Caco-2 (cell line): Measurements from ENCODE around the gene C10orf120. TPM values are rescaled to one million over a fixed set of nuclear protein-coding genes. Genes with fewer than 3 reads are reported as not detected.

Source experiments
- BruUV-seq: library from RNA; stranded (reverse); fragments of 400-500 nt; replicated peaks from 2 replicates; lab custom pipeline; 2021; lab: Mats Ljungman, UMichigan
- CTCF ChIA-PET: fragments of 300-600 bp; sonication (Branson Sonifier 250); formaldehyde crosslinking; loops from one replicate; lab custom pipeline; 2022; ENCODE audit warnings: antibody characterized with exemption; lab: Charles Lee
- POLR2A ChIA-PET: fragments of 300-600 bp; sonication (Branson Sonifier 250); formaldehyde crosslinking; loops from one replicate; lab custom pipeline; 2022; ENCODE audit warnings: antibody characterized with exemption; lab: Charles Lee
- DNase-seq, 2 experiments: peaks; one replicate each; pipeline versions ENCODE4 v3.0.0 to v3.0.0-alpha.2; 2020 to 2022
- H3K27me3 ChIP-seq: replicated peaks from 2 replicates; pipeline ENCODE4 v1.6.0; 2011; ENCODE audit warnings: low read length; ENCODE audit not compliant: control insufficient read depth, insufficient read depth
- H3K36me3 ChIP-seq: 2 replicates; pipeline ENCODE4 v1.5.1; 2011; ENCODE audit warnings: low read length; ENCODE audit not compliant: control insufficient read depth, insufficient read depth
- H3K4me1 ChIP-seq: fragments of 250-450 bp; sonication (Bioruptor Pico); 2 replicates; pipeline ENCODE4 v1.5.1; 2020; ENCODE audit warnings: mild to moderate bottlenecking
- H3K4me3 ChIP-seq: 2 replicates; pipeline ENCODE4 v1.5.1; 2011; ENCODE audit warnings: low read depth, mild to moderate bottlenecking, control low read depth, low read length
- H3K9me3 ChIP-seq: fragments of 250-450 bp; sonication (Bioruptor Pico); 2 replicates; pipeline ENCODE4 v1.5.1; 2020; ENCODE audit warnings: mild to moderate bottlenecking, moderate library complexity
- H3K27ac Mint-ChIP-seq: one replicate; pipeline ENCODE4 v1.8.0; 2022; ENCODE audit warnings: mixed read lengths; ENCODE audit not compliant: unreplicated experiment
- H3K27me3 Mint-ChIP-seq: one replicate; pipeline ENCODE4 v1.8.0; 2022; ENCODE audit warnings: mixed read lengths; ENCODE audit not compliant: insufficient read depth, unreplicated experiment
- H3K36me3 Mint-ChIP-seq: one replicate; pipeline ENCODE4 v1.8.0; 2022; ENCODE audit warnings: mild to moderate bottlenecking, mixed read lengths; ENCODE audit not compliant: insufficient read depth, unreplicated experiment
- H3K4me1 Mint-ChIP-seq: one replicate; pipeline ENCODE4 v1.8.0; 2022; ENCODE audit warnings: low read depth, mixed read lengths; ENCODE audit not compliant: unreplicated experiment
- H3K4me3 Mint-ChIP-seq: one replicate; pipeline ENCODE4 v1.8.0; 2022; ENCODE audit warnings: mild to moderate bottlenecking, moderate library complexity, mixed read lengths; ENCODE audit not compliant: unreplicated experiment
- H3K9me3 Mint-ChIP-seq: one replicate; pipeline ENCODE4 v1.8.0; 2022; ENCODE audit warnings: mixed read lengths; ENCODE audit not compliant: unreplicated experiment
- CTCF ChIP-seq, 2 experiments: fragments of 200-600 bp in 1 of 2; IDR thresholded peaks; 1 replicate in 1 of 2; 2 replicates in 1 of 2; pipeline versions ENCODE4 v1.5.1 to v1.8.0; 2011 to 2022; ENCODE audit warnings: antibody characterized with exemption in 1 of 2, control low read depth in 1 of 2, inconsistent platforms in 1 of 2, low read depth in 1 of 2, low read length in 1 of 2, mild to moderate bottlenecking in 1 of 2, moderate library complexity in 1 of 2; ENCODE audit not compliant: insufficient read depth in 1 of 2, severe bottlenecking in 1 of 2, unreplicated experiment in 1 of 2
- intact Hi-C: fragments of 100-400 bp; cut with micrococcal nuclease; formaldehyde crosslinking; loops from one replicate; pipeline ENCODE4 v1.10.0; 2022; ENCODE audit not compliant: unreplicated experiment
- total RNA-seq: library from RNA; stranded (reverse); gene quantifications from 2 replicates; pipeline ENCODE4 v1.2.3, GENCODE V29; 2022

Gene C10orf120
- total RNA-seq, 1 experiment from 2014 or later = not detected

GRCh38 chr10:122674781-122675180, 24.9 kb downstream of the C10orf120 start:
- no peak for TF ChIP-seq CTCF (IDR thresholded peaks at IDR 0.05; ENCODE audit: insufficient read depth in 1 of 2, low read depth in 1 of 2, low read length in 1 of 2, severe bottlenecking in 1 of 2, unreplicated experiment in 1 of 2)
- CTCF ChIA-PET = no interaction called here
- Mint-ChIP-seq H3K4me3 (no peak overlapping the region), H3K36me3 (no peaks in the 10 kb centered on the region), H3K9me3 (no peaks in the 10 kb centered on the region), H3K27me3 (peaks cover 25% of the 10 kb centered on the region), H3K4me1 (no peaks in the 10 kb centered on the region), H3K27ac (no peak overlapping the region)
- Histone ChIP-seq H3K36me3 (no peaks in the 10 kb centered on the region), H3K4me3 (no peak overlapping the region), H3K9me3 (no peaks in the 10 kb centered on the region), H3K27me3 (no peaks in the 10 kb centered on the region; the same call in none of the 2 replicates), H3K4me1 (no peaks in the 10 kb centered on the region)
- intact Hi-C loops = no loop called here
- POLR2A ChIA-PET = no interaction called here
- BruUV-seq = no TSS peak
- DNase-seq = no peak

- ChIA-PET POLR2A (no interaction called here), CTCF (no interaction called here)
- no peaks in the 10 kb centered on the region; the same call in none of the 2 replicates for H3K27me3 ChIP-seq
- no peak for DNase-seq
- Mint-ChIP-seq H3K36me3 (no peaks in the 10 kb centered on the region), H3K4me1 (no peaks in the 10 kb centered on the region), H3K27me3 (peaks cover 22% of the 10 kb centered on the region), H3K9me3 (no peaks in the 10 kb centered on the region), H3K27ac (no peak overlapping the region), H3K4me3 (no peak overlapping the region)
- intact Hi-C loops = no loop called here
- TF ChIP-seq CTCF (IDR thresholded peaks at IDR 0.05; ENCODE audit: insufficient read depth in 1 of 2, low read depth in 1 of 2, low read length in 1 of 2, severe bottlenecking in 1 of 2, unreplicated experiment in 1 of 2) = no peak
- no peaks in the 10 kb centered on the region for H3K36me3 ChIP-seq
- no peak overlapping the region for H3K4me3 ChIP-seq
- H3K9me3 ChIP-seq = no peaks in the 10 kb centered on the region
- no TSS peak for BruUV-seq
- no peaks in the 10 kb centered on the region for H3K4me1 ChIP-seq
These were observed 25.9 kb downstream of the C10orf120 start for GRCh38 chr10:122673731-122674130.

GRCh38 chr10:122673269-122673668, 26.4 kb downstream of the C10orf120 start:
- H3K9me3 Mint-ChIP-seq = no peaks in the 10 kb centered on the region
- peaks cover 26% of the 10 kb centered on the region for H3K27me3 Mint-ChIP-seq
- no peaks in the 10 kb centered on the region; the same call in none of the 2 replicates for H3K27me3 ChIP-seq
- intact Hi-C loops = no loop called here
- H3K9me3 ChIP-seq = no peaks in the 10 kb centered on the region
- BruUV-seq = no TSS peak
- no peaks in the 10 kb centered on the region for H3K36me3 ChIP-seq
- no peak overlapping the region for H3K4me3 Mint-ChIP-seq
- H3K4me3 ChIP-seq = no peak overlapping the region
- H3K4me1 Mint-ChIP-seq = no peaks in the 10 kb centered on the region
- no peak for DNase-seq
- ChIA-PET POLR2A (no interaction called here), CTCF (no interaction called here)
- H3K36me3 Mint-ChIP-seq = no peaks in the 10 kb centered on the region
- no peak overlapping the region for H3K27ac Mint-ChIP-seq
- TF ChIP-seq CTCF (IDR thresholded peaks at IDR 0.05; ENCODE audit: insufficient read depth in 1 of 2, low read depth in 1 of 2, low read length in 1 of 2, severe bottlenecking in 1 of 2, unreplicated experiment in 1 of 2) = no peak
- H3K4me1 ChIP-seq = no peaks in the 10 kb centered on the region
